Activated CD4-positive, alpha-beta T cell treated with anti-CD3 and anti-CD28 coated beads, Interleukin-10, Interleukin-2, amounts not matched to agents 100 ng/mL and 50 ng/mL, durations not matched to agents 16 hours and 8 hours (primary cell): Measurements from ENCODE around the gene CLCNKA.

Experiments used
- DNase-seq: peaks from one replicate; pipeline ENCODE4 v3.0.0-alpha.2; 2020

CLCNKA gene

GRCh38 chr1:16082283-16083038 is 60.6 kb downstream of the CLCNKA start:
- DNase-seq = peak; percentile 70

DNA sequence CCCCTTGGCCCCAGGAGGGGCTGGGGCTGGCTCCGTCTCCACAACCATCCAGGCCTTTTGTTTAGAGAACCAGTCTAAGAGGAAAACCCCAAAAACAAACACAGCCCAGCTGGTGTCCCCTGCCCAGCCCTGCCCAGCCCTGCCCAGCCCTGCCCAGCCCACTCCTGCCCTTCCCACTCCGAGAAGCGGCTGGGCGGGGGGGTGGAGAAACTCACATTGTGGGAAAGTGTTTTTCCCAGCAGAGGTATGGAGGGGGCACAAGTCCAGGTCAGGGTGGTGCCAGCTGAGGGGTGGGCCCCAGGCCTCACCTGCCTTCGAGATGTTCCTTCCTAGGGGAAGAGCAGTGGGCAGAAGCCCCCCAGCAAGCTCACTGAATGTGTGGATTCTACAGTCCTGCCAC is 61.6 kb downstream of the CLCNKA start:
- DNase-seq = no peak
